K562 (cell line): ENCODE results near the gene SLC25A15. TPM values are rescaled to one million over a fixed set of nuclear protein-coding genes. Genes with fewer than 3 reads are reported as not detected.
A peak's percentile ranks its signal among the peaks of the same experiment; 100 is the strongest.

Source experiments
- CCNT2 ChIP-seq: IDR thresholded peaks from 2 replicates; pipeline ENCODE4 v1.6.1; 2011; ENCODE audit warnings: borderline replicate concordance, low read depth, mild to moderate bottlenecking, moderate library complexity, mixed read lengths, low read length; ENCODE audit not compliant: insufficient read length; ENCODE audit errors: extremely low read depth
- EP400 ChIP-seq: fragments of 450-650 bp; IDR thresholded peaks from 2 replicates; pipeline ENCODE4 v1.6.1; 2017; ENCODE audit warnings: antibody characterized with exemption, mild to moderate bottlenecking, moderate library complexity
- HMG20A ChIP-seq: fragments of 450-650 bp; formaldehyde crosslinking; conservative IDR thresholded peaks from 2 replicates; pipeline ENCODE4 v1.4.0; 2020; ENCODE audit warnings: mild to moderate bottlenecking, mixed read lengths
- HNRNPUL1 ChIP-seq: fragments of 200-400 bp; formaldehyde crosslinking; IDR thresholded peaks from 2 replicates; pipeline ENCODE4 v1.6.1; 2017; ENCODE audit warnings: low read length
- IFI16 ChIP-seq: fragments of 250-450 bp; sonication (Bioruptor Pico); IDR thresholded peaks from 2 replicates; pipeline ENCODE4 v2.1.2; 2022; ENCODE audit warnings: mild to moderate bottlenecking, inconsistent platforms
- JUND ChIP-seq, 2 experiments: IDR thresholded peaks; 2 replicates in 1 of 2; 3 replicates in 1 of 2; pipeline ENCODE4 v1.6.1; 2011; ENCODE audit warnings: borderline replicate concordance in 2 of 2, low read depth in 2 of 2, low read length in 2 of 2, improper control_type of control experiment in 1 of 2, missing biosample characterization in 1 of 2, missing genetic modification characterization in 1 of 2, missing genetic modification reagents in 1 of 2
- MTA1 ChIP-seq: fragments of 450-650 bp; IDR thresholded peaks from 2 replicates; pipeline ENCODE4 v1.6.1; 2017; ENCODE audit warnings: borderline replicate concordance
- SIN3B ChIP-seq: fragments of 450-650 bp; IDR thresholded peaks from 2 replicates; pipeline ENCODE4 v1.6.1; 2017; ENCODE audit warnings: low read depth, mild to moderate bottlenecking, moderate library complexity
- SPI1 ChIP-seq: IDR thresholded peaks from 2 replicates; pipeline ENCODE4 v1.6.1; 2011; ENCODE audit warnings: low read depth, low read length, control low read depth, borderline replicate concordance
- polyA plus RNA-seq, 8 experiments: library from polyadenylated mRNA; depleted of rRNA in 4 of 8; stranded (reverse) in 5 of 8; unstranded in 3 of 8; fragments of >200 nt; fragmentation: Nextera tagmentation in 2 of 8; fragmentation: Illumina TruSeq in 1 of 8; extraction: Ambion mirVana in 2 of 8; extraction: Trizol in 1 of 8; gene quantifications; 2 replicates each; pipeline versions ENCODE4 v1.2.1 to v1.2.3, GENCODE V29; 2011 to 2014; ENCODE audit warnings: inconsistent platforms in 1 of 8, missing spikeins in 1 of 8
- total RNA-seq, 7 experiments: library from RNA; depleted of rRNA in 6 of 7; stranded (reverse); fragments of >200 nt in 6 of 7; fragmentation: Illumina TruSeq in 2 of 7; extraction: Trizol in 2 of 7; gene quantifications; 2 replicates each; pipeline versions ENCODE4 v1.2.1 to v1.2.3, GENCODE V29; 2011 to 2021; ENCODE audit warnings: low replicate concordance in 1 of 7
- TF ChIP-seq, protein P1 (sequence below), 2 experiments: fragments of 450-650 bp; formaldehyde crosslinking in 1 of 2; IDR thresholded peaks; 2 replicates each; pipeline versions ENCODE4 v1.4.0 to v1.6.1; 2014 to 2020; ENCODE audit warnings: mild to moderate bottlenecking in 2 of 2, borderline replicate concordance in 1 of 2, low read depth in 1 of 2
- TF ChIP-seq, protein P2 (sequence below): fragments of 200-800 bp; sonication (Bioruptor generic); IDR thresholded peaks from 2 replicates; pipeline ENCODE4 v1.6.1; 2017; ENCODE audit warnings: missing genetic modification characterization, missing compliant biosample characterization
- TF ChIP-seq, protein P3 (sequence below): IDR thresholded peaks from 2 replicates; pipeline ENCODE4 v1.6.1; 2014; ENCODE audit warnings: antibody characterized with exemption
- TF ChIP-seq, protein P4 (sequence below): fragments of 250-450 bp; sonication (Bioruptor Pico); IDR thresholded peaks from 2 replicates; pipeline ENCODE4 v1.8.0; 2021; ENCODE audit warnings: mild to moderate bottlenecking, moderate library complexity

Gene SLC25A15
- total and polyA plus RNA-seq, 9 of the 15 experiments (the other 6 are each of a cell fraction or from before 2014, with no cell fraction given) = 3.5 to 30.5 (median 20.3) TPM

DNA sequence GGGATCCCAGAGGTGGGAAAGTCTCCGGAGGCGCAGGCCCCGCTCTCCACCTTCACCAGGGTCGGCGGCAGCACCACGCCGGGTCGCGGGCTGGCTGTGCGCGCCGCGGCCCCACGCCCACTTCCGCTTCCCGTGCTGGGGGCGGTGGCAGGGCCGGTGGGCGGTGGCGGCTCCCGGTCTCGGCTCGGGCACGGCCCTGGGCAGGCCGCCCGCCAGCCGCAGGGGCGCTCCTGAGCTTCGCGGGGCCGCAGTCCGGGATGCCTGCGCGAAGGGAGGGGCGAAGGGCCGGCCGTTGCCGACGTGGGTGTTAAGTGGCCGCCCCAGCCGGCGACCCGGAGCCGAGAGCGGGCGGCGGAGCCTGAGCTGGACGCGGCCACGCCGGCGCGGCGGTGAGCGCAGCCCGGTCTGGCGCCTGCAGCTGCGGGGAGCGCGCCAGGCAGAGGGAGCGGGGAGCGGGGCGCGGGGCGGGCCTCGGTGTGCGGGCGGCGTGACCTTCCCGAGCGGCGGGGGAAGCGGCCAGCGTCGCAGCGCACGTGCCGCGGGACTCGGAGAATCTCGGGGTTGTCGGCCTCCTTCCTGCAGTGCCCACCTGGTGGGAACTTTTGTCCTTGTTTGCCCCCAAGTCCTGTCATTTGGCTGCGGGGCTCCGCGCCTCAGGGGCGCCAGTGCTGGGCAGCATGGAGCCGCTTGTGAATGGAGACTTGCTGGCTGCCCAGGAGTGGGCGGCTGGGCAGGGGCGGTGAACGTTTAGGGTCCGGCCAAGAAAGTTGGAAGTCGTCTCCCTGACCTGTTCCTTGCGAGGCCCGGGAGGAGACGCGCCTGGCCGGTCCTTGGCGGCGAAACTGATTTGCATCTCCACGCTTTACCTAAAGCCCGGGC is at the start of gene SLC25A15 (continued):
- TF ChIP-seq, protein P1, sequence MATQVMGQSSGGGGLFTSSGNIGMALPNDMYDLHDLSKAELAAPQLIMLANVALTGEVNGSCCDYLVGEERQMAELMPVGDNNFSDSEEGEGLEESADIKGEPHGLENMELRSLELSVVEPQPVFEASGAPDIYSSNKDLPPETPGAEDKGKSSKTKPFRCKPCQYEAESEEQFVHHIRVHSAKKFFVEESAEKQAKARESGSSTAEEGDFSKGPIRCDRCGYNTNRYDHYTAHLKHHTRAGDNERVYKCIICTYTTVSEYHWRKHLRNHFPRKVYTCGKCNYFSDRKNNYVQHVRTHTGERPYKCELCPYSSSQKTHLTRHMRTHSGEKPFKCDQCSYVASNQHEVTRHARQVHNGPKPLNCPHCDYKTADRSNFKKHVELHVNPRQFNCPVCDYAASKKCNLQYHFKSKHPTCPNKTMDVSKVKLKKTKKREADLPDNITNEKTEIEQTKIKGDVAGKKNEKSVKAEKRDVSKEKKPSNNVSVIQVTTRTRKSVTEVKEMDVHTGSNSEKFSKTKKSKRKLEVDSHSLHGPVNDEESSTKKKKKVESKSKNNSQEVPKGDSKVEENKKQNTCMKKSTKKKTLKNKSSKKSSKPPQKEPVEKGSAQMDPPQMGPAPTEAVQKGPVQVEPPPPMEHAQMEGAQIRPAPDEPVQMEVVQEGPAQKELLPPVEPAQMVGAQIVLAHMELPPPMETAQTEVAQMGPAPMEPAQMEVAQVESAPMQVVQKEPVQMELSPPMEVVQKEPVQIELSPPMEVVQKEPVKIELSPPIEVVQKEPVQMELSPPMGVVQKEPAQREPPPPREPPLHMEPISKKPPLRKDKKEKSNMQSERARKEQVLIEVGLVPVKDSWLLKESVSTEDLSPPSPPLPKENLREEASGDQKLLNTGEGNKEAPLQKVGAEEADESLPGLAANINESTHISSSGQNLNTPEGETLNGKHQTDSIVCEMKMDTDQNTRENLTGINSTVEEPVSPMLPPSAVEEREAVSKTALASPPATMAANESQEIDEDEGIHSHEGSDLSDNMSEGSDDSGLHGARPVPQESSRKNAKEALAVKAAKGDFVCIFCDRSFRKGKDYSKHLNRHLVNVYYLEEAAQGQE (IDR thresholded peaks at IDR 0.05; ENCODE audit: borderline replicate concordance) = peak; percentile 21; the same call in 1 of the 2 replicates
- TF ChIP-seq, protein P1 (CRISPR knock-in tag; IDR thresholded peaks at IDR 0.05; ENCODE audit: low read depth) = no peak
- TF ChIP-seq SIN3B (peak; percentile 38; the same call in 1 of the 2 replicates), IFI16 (CRISPR knock-in tag) (no peak), JUND (IDR thresholded peaks at IDR 0.05; ENCODE audit: borderline replicate concordance, low read depth, low read length) (no peak), JUND (tag; IDR thresholded peaks at IDR 0.05; ENCODE audit: borderline replicate concordance, low read depth, low read length) (no peak), CCNT2 (peak; percentile 50), MTA1 (no peak), EP400 (no peak), HNRNPUL1 (no peak), HMG20A (CRISPR knock-in tag) (no peak), SPI1 (peak; percentile 83)
- TF ChIP-seq, protein P2, sequence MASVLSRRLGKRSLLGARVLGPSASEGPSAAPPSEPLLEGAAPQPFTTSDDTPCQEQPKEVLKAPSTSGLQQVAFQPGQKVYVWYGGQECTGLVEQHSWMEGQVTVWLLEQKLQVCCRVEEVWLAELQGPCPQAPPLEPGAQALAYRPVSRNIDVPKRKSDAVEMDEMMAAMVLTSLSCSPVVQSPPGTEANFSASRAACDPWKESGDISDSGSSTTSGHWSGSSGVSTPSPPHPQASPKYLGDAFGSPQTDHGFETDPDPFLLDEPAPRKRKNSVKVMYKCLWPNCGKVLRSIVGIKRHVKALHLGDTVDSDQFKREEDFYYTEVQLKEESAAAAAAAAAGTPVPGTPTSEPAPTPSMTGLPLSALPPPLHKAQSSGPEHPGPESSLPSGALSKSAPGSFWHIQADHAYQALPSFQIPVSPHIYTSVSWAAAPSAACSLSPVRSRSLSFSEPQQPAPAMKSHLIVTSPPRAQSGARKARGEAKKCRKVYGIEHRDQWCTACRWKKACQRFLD (CRISPR knock-in tag) = 0 out of 2 replicates have a peak, but pooled peaks have one; percentile 47
- TF ChIP-seq, protein P3, sequence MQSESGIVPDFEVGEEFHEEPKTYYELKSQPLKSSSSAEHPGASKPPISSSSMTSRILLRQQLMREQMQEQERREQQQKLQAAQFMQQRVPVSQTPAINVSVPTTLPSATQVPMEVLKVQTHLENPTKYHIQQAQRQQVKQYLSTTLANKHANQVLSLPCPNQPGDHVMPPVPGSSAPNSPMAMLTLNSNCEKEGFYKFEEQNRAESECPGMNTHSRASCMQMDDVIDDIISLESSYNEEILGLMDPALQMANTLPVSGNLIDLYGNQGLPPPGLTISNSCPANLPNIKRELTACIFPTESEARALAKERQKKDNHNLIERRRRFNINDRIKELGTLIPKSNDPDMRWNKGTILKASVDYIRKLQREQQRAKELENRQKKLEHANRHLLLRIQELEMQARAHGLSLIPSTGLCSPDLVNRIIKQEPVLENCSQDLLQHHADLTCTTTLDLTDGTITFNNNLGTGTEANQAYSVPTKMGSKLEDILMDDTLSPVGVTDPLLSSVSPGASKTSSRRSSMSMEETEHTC = no peak
- TF ChIP-seq, protein P4, sequence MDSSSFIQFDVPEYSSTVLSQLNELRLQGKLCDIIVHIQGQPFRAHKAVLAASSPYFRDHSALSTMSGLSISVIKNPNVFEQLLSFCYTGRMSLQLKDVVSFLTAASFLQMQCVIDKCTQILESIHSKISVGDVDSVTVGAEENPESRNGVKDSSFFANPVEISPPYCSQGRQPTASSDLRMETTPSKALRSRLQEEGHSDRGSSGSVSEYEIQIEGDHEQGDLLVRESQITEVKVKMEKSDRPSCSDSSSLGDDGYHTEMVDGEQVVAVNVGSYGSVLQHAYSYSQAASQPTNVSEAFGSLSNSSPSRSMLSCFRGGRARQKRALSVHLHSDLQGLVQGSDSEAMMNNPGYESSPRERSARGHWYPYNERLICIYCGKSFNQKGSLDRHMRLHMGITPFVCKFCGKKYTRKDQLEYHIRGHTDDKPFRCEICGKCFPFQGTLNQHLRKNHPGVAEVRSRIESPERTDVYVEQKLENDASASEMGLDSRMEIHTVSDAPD (CRISPR knock-in tag) = no peak
